Kidney (tissue), 22 donors: Measurements from ENCODE around the gene DDX46. TPM values are rescaled to one million over a fixed set of nuclear protein-coding genes. Genes with fewer than 3 reads are reported as not detected.
"Not testable (repeated sequence)": the region's sequence is repeated elsewhere in the genome, so short reads cannot be mapped to it uniquely, and the experiment has no call there.

Experiments
- DNase-seq, 5 donors: peaks; one replicate each; pipeline ENCODE4 v3.0.0-alpha.2; 2013 to 2020
- FAIRE-seq: peaks from 2 replicates; lab custom pipeline; 2012; peaks lifted over from hg19 to GRCh38; lab: Jason Lieb, UNC
- H3K27ac ChIP-seq, 2 donors: one replicate each; pipeline ENCODE4 v1.7.0; 2013; ENCODE audit warnings: low read depth in 2 of 2, low read length in 2 of 2, inconsistent platforms in 1 of 2
- H3K27me3 ChIP-seq: one replicate; pipeline ENCODE4 v1.7.1; 2013; ENCODE audit warnings: low read length, inconsistent platforms; ENCODE audit not compliant: control insufficient read depth, insufficient read depth
- H3K36me3 ChIP-seq, 3 donors: one replicate each; pipeline versions ENCODE4 v1.7.0 to v1.7.1; 2013; ENCODE audit warnings: low read length in 3 of 3, control low read depth in 1 of 3, inconsistent platforms in 1 of 3; ENCODE audit not compliant: insufficient read depth in 3 of 3, control insufficient read depth in 2 of 3
- H3K4me1 ChIP-seq, 3 donors: one replicate each; pipeline versions ENCODE4 v1.7.0 to v1.7.1; 2013; ENCODE audit warnings: low read length in 3 of 3, inconsistent platforms in 1 of 3, low read depth in 1 of 3; ENCODE audit not compliant: control insufficient read depth in 2 of 3, insufficient read depth in 2 of 3
- H3K4me3 ChIP-seq, 3 donors: one replicate each; pipeline versions ENCODE4 v1.7.0 to v1.8.1; 2013; ENCODE audit warnings: low read length in 3 of 3, control low read depth in 1 of 3, inconsistent platforms in 1 of 3
- H3K9ac ChIP-seq, 3 donors: one replicate each; pipeline versions ENCODE4 v1.7.0 to v1.7.1; 2013; ENCODE audit warnings: low read length in 3 of 3, control low read depth in 1 of 3, inconsistent platforms in 1 of 3
- H3K9me3 ChIP-seq, 3 donors: one replicate each; pipeline versions ENCODE4 v1.7.0 to v1.7.1; 2013; ENCODE audit warnings: low read length in 3 of 3, control low read depth in 1 of 3, inconsistent platforms in 1 of 3; ENCODE audit not compliant: control insufficient read depth in 2 of 3, insufficient read depth in 1 of 3
- CTCF ChIP-seq: IDR thresholded peaks from 3 replicates; pipeline ENCODE4 v1.5.1; 2012; ENCODE audit warnings: mild to moderate bottlenecking, moderate library complexity, borderline replicate concordance; ENCODE audit not compliant: insufficient read depth; ENCODE audit errors: extremely low read depth
- intact Hi-C: fragments of 100-400 bp; cut with DNase I; formaldehyde crosslinking; loops from one replicate; pipeline ENCODE4 v1.11.1; 2022
- long read RNA-seq, 10 donors: library from polyadenylated mRNA in 1 of 10; unstranded in 1 of 10; transcript quantifications; one replicate each; pipeline ENCODE4 v2.0.0 and lab custom pipeline, GENCODE V29; 2021 to 2026
- polyA plus RNA-seq: library from polyadenylated mRNA; stranded (reverse); fragments of 350-450 nt; fragmentation: Illumina TruSeq; extraction: RNeasy Lipid Tissue Mini Kit (QIAGEN cat#74804); gene quantifications from one replicate; pipeline ENCODE4 v1.2.3, GENCODE V29; 2014; ENCODE audit warnings: low read depth, low replicate concordance; ENCODE audit not compliant: insufficient read depth
- total RNA-seq: library from RNA; stranded (reverse); fragmentation: NEBNext Ultra II Directional; extraction: Animal tissue kit (Norgen Biotek cat#: 25700); gene quantifications from one replicate; pipeline ENCODE4 v1.2.1, GENCODE V29; 2021
- donor health status: control.
- donor health status: control.
- donor health status: control.
- donor health status: control.
- donor health status: control.
- donor health status: DM: yes; HTN: yes; CAD: no.
- donor health status: Normal renal cell carcinoma (clear cell type).

Gene DDX46
- 39.7 TPM for total RNA-seq
- polyA plus RNA-seq, result 11.3 TPM
- long read RNA-seq, donor 1, partial matches to known transcripts, result 78 of 79 reads
- long read RNA-seq, donor 1, other reads (novel, unspliced or antisense), result 0 of 79 reads
- long read RNA-seq, donor 2, partial matches to known transcripts, result 113 of 113 reads
- long read RNA-seq, donor 2, other reads (novel, unspliced or antisense), result 0 of 113 reads
- long read RNA-seq, donor 3, partial matches to known transcripts, result 101 of 102 reads
- long read RNA-seq, donor 3, other reads (novel, unspliced or antisense), result 0 of 102 reads
- long read RNA-seq, donor 4, partial matches to known transcripts, result 142 of 143 reads
- long read RNA-seq, donor 4, other reads (novel, unspliced or antisense), result 0 of 143 reads
- long read RNA-seq, donor 5, result 0 reads
- long read RNA-seq, donor 6, partial matches to known transcripts, result 117 of 122 reads
- long read RNA-seq, donor 6, other reads (novel, unspliced or antisense), result 0 of 122 reads
- long read RNA-seq, donor 7, full-length matches to known transcripts, result 11 of 38 reads
- long read RNA-seq, donor 7, partial matches to known transcripts, result 24 of 38 reads
- long read RNA-seq, donor 7, other reads (novel, unspliced or antisense), result 3 of 38 reads
- long read RNA-seq, donor 8, partial matches to known transcripts, result 67 of 68 reads
- long read RNA-seq, donor 8, other reads (novel, unspliced or antisense), result 0 of 68 reads
- long read RNA-seq, donor 9, partial matches to known transcripts, result 26 of 26 reads
- long read RNA-seq, donor 9, other reads (novel, unspliced or antisense), result 0 of 26 reads
- long read RNA-seq, donor 10, partial matches to known transcripts, result 63 of 69 reads
- long read RNA-seq, donor 10, other reads (novel, unspliced or antisense), result 0 of 69 reads

GRCh38 chr5:134758504-134759341 lies at the start of gene DDX46:
DDX46 (plus strand) TSS chr5:134758779; CDS start chr5:134758939, 160 bp downstream.
- FAIRE-seq (no peak), DNase-seq (peak; percentile 95 to 98 (median 97))
- Histone ChIP-seq H3K36me3 (peaks cover 0 to 1% (median 0%) of the 10 kb centered on the region in 3 donors), H3K9ac (peak within 1 kb of the TSS; percentile 85 to 87 (median 86)), H3K27ac (peak within 1 kb of the TSS in 1 of 2 donors; percentile 32), H3K4me3 (peak within 1 kb of the TSS; percentile 88 to 95 (median 93)), H3K9me3 (no peaks in the 10 kb centered on the region), H3K4me1 (peaks cover 0 to 12% (median 11%) of the 10 kb centered on the region in 3 donors), H3K27me3 (no peaks in the 10 kb centered on the region)
- TF ChIP-seq CTCF, result peak; percentile 86
- intact Hi-C loops, result no loop called here

- no peaks in the 10 kb centered on the region for H3K9me3 ChIP-seq
- peaks cover 0 to 19% (median 12%) of the 10 kb centered on the region in 3 donors for H3K36me3 ChIP-seq
- DNase-seq (no peak), FAIRE-seq (no peak)
- H3K27me3 ChIP-seq, result no peaks in the 10 kb centered on the region
- no peaks in the 10 kb centered on the region for H3K4me1 ChIP-seq
- no peak overlapping the region for H3K9ac ChIP-seq
- TF ChIP-seq CTCF, result no peak
- intact Hi-C loops, result no loop called here
- H3K27ac ChIP-seq, result no peak overlapping the region
- no peak overlapping the region for H3K4me3 ChIP-seq
These were observed 44.5 kb upstream of the DDX46 start for GRCh38 chr5:134714120-134714519.

- DNase-seq, result no peak
- Histone ChIP-seq H3K4me3 (no peak overlapping the region), H3K27me3 (no peaks in the 10 kb centered on the region), H3K4me1 (no peaks in the 10 kb centered on the region), H3K9ac (no peak overlapping the region), H3K36me3 (peaks cover 0 to 15% (median 15%) of the 10 kb centered on the region in 3 donors), H3K9me3 (no peaks in the 10 kb centered on the region), H3K27ac (no peak overlapping the region)
- TF ChIP-seq CTCF, result no peak
- FAIRE-seq, result no peak
- intact Hi-C loops, result no loop called here
These were observed 44.0 kb upstream of the DDX46 start for GRCh38 chr5:134714541-134714940.

- H3K9me3 ChIP-seq, H3K4me3 ChIP-seq, H3K4me1 ChIP-seq, H3K9ac ChIP-seq, intact Hi-C loops, H3K27ac ChIP-seq, FAIRE-seq, DNase-seq, H3K27me3 ChIP-seq: not testable (repeated sequence)
- H3K36me3 ChIP-seq, result peaks cover 3 to 20% (median 17%) of the 10 kb centered on the region in 3 donors
These were observed 43.1 kb upstream of the DDX46 start for GRCh38 chr5:134715466-134715865.
